ENCODE results near the gene ZNF48.
A peak's percentile ranks its signal among the peaks of the same experiment; 100 is the strongest.
"Not testable (repeated sequence)": the region's sequence is repeated elsewhere in the genome, so short reads cannot be mapped to it uniquely, and the experiment has no call there.

ZNF48 gene

DNA sequence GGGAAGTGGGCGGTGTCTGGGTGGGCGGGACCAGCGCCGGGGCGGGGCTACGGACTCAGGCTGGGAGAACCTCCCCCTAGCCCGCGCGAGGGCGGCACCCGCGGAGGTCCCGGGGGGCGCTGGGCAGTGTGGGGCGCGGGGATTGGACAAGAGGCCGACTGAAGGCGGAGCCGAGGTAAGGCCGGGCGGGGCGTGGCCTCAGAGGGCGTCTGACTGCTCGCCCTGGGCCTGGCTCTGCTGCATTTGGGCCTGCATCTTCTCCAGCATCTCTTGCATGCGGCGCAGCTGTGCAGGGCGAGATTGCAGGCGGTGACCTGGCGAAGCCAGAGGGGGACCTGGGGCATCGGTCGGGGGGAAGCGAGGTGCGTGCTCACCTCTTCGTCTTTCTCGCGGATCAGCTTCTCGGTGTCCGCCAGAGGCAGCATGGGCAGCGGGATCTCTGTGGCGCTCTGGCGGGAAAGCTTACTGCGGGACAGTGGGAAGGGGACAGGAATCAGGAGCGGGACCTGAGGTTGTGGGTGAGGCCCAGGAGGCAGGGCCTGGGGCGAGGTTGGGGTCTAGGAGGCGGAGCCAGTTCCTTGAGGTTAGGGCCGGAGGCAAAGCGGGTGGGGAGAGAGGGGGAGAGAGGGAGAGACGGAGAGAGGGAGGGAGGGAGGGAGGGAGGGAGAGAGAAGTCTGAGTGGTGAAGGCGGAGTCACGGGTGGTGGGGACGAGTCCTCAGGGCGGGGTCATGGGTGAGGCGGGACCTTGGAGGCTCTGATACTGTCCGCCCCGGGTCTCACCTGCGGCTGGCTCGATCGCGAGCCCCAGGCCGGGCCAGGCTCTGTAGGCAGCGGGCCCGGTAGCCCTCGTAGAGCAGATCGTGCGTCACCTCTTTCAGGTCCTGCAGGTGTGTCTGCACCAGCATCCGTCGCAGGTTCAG lies 16.7 kb upstream of the ZNF48 start:
- DNase-seq (ENCODE audit: low read depth): peak; percentile 98

GRCh38 chr16:30379158-30379783 lies 15.9 kb upstream of the ZNF48 start:
- DNase-seq (ENCODE audit: low read depth): no peak

- DNase-seq (ENCODE audit: low read depth): no peak
Measured at GRCh38 chr16:30380072-30380802, 15.0 kb upstream of the ZNF48 start.

GRCh38 chr16:30380803-30381208 lies 14.4 kb upstream of the ZNF48 start:
- no peak for DNase-seq (ENCODE audit: low read depth)

- no peak for DNase-seq (ENCODE audit: low read depth)
Measured at GRCh38 chr16:30381291-30382041, 13.8 kb upstream of the ZNF48 start.

GRCh38 chr16:30382111-30382881 lies 12.9 kb upstream of the ZNF48 start, which contains the start of gene SEPTIN1:
Gene SEPTIN1, minus strand, starts transcription at chr16:30382561. Its CDS starts 19 bp downstream, at chr16:30382542.
- DNase-seq (ENCODE audit: low read depth): peak; percentile 62

- DNase-seq (ENCODE audit: low read depth): no peak
Measured at GRCh38 chr16:30383521-30383920, 11.7 kb upstream of the ZNF48 start.

DNA sequence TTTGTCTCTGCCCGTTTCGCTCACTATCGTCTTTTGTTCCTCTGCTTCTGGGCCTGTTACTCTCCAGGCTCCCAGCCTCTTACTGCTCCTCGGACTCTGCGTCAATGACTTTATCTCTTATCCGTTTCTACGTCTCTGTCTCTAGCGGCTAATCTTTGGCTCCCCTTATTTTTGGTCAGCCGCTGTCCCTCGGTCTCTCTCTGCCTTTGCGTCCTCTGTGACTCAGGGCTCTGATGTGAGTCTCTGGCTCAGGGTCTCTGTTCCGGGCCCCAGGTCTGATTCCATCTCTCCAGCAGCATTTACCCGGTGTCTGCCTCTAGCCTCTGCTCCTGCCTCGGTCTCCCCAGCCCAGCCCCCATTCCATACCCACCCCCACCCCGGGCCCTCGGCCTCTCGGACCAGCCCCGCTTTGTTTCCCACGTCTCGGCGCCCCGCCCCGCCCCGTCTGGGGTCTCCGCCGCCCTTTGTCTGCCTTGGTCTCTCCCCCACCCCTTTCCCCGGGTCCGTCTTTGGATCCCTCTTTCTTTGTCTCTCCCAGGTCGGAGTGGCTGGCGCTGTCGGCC lies 547 bp upstream of the ZNF48 start:
- DNase-seq (ENCODE audit: low read depth): no peak

DNA sequence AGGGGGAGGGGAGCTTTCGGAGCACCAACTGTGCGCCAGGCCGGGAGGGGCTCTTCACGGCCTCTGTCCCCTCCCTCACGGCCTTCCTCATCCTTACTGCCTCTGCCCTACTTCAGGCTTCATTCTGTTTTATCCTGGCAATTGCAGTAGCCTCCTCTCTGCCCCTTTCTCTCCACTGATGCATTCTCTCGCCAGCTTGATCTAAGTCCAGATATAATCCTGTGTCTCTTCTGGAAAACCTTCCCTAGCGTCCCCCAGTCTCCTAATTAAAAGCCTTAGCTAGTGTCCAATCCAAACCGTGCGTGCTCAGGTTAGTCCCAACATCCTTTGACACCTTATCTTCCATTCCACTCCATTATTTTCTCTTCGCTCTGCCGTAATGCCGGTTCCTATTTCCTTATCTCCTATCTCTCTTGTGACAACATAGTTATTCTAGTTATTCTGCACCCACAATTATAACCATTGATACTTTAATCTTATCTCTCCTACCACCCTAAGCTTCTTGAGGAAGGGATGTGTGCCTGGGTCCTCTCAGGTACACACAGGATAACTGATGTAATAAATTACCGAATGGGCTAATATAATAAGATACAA lies 869 bp downstream of the ZNF48 start:
- DNase-seq (ENCODE audit: low read depth): no peak

DNA sequence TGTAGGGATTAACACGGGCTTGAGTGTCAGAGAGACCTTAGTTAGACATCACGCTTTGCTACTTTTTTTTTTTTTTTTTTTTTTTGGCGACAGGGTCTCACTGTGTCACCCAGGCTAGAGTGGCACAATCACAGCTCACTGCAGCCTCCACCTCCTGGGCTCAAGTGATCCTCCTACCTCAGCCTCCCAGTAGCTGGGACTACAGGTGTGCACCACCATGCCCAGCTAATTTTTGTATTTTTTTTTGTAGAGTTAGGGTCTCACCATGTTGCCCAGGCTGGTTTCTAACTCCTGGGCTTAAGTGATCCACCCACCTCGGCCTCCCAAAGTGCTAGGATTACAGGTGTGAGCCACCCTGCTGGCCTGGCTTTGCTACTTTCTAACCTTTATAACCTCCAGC lies 1.4 kb downstream of the ZNF48 start:
- not testable (repeated sequence) for DNase-seq (ENCODE audit: low read depth)

DNA sequence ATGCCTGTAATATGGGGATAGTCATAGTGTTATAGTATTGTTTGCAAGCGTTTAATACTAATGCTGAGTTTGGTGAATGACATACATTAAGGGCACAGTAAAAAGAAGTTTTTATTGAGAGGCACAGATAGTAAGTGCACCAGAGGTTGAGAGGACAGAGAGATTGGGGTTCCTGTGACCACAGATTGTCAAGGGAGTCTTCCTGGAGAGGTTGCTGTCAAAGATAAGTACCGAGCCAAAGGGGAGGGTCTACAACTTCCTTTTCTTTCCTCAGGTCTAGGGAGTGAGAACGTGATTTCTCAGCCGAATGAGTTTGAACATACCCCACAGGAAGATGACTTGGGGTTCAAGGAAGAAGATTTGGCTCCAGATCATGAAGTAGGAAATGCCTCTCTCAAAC lies 1.8 kb downstream of the ZNF48 start:
- DNase-seq (ENCODE audit: low read depth): no peak

- no peak for DNase-seq (ENCODE audit: low read depth)
Measured at GRCh38 chr16:30397776-30398660, 2.8 kb downstream of the ZNF48 start.

DNA sequence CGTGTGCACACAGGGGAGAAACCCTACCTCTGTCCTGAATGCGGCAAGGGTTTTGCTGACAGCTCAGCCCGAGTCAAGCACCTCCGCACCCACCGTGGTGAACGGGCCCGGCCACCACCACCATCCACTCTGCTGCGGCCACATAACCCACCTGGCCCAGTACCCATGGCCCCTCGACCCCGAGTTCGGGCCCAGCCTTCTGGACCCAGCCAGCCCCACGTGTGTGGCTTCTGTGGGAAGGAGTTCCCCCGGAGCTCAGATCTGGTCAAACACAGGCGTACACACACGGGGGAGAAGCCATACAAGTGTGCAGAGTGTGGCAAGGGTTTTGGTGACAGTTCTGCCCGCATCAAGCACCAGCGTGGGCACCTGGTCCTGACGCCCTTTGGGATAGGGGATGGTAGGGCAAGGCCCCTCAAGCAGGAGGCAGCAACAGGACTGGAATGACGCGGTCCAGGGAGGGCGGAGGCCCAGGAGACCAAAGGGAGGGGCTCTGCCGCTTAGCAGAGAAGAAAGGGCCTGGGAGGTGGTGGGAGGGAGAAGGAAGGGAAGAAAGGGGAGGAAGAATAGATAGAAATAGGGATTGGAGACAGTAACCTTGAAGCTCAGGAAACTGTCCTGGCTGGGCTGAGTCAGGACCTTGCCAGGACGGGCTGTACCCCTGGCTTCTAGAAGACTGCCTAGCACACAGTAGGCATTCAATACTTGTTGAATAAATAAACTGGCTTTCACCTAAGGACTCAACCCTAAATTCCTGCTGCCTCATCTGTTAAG lies 3.6 kb downstream of the ZNF48 start:
- no peak for DNase-seq (ENCODE audit: low read depth)

DNA sequence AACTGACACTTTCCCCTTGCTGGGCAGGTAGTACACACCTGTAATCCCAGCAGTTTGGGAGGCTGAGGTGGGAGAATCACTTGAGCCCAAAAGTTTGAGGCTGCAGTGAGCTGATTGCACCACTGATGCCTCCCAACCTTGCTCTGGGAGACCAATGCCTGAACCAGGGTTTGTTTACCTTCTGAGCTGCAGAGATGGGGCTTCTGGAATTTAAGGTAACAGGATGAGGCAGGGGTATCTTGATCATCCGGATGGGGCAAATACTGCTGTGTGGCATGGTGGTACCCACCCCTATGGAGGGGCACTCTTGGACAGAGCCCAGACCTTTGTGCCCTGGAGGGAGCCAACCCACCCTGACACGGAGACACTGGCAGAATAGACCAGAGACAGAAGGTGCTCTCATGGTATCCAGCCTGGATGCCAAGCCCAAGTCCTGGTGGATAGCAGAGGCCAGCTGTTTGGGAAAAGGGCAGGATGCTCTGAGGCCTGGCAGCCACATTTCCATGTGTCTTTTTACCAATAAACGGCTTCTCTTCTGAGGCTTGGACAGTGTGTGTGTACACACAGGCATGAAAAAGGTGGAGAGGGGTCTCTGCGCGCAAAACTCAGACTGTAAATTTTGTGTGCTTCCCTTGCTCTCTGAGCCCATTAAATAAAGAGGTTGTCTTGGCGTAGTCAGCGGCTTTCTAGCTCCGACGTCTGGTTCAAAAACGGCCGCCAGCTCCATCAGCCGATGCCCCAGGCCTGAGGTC lies 4.4 kb downstream of the ZNF48 start:
- DNase-seq (ENCODE audit: low read depth): no peak

GRCh38 chr16:30401768-30402425 lies 6.7 kb downstream of the ZNF48 start:
- DNase-seq (ENCODE audit: low read depth): no peak

DNA sequence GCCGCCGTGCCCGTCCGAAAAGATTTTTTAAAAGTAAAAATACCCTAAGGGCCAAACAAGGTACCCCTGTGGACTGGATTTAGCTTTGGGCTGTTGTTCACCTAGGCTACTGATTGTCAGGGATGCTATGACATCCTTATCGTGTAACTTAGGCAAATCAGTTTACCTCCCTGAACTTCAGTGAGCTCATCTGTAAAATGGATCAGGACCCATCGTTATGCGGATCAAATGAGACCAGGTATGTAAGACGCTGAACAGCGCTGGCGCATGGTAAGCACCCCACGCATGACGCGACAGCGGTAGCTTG lies 11.5 kb downstream of the ZNF48 start:
- DNase-seq (ENCODE audit: low read depth): no peak

DNA sequence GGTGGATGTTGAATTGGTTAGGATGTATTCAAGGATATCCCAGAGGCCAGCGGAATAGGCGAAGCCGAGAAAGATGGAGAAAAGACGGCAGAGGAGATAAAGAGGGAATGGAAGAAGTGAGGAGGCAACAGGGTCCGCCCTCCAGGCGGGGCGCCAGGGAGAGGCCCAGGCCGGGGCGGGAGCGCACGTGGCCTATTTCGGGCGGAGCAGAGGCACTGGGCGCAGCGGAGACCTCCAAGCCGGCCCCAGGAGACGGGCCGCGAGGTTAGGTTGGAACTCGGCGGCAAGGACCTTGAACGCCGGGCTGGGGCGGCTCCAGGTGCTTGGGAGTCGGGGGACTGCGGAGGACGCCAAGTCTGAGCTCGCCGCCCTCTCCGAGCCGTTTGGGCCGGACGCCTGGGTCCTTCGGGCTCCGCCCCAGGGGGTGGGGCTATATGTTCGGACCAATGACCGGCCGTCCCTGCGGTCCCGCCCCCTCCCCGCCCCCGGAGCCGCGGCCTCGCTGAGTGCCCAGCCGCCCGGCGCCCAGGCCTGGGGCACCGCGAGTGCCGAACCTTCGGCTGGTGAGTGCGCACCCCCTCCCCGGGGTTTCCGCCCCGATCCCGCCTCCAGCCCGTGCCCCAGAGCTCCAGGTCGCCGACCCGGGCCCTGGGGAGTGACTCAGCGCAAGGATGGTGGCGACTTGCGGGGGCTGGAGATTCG lies 12.0 kb downstream of the ZNF48 start, which contains the start of gene ZNF771:
Gene ZNF771 (plus strand): TSS at position 505 of the 702 bp plus-strand sequence. CDS start 448 bp downstream, outside the sequence.
- DNase-seq (ENCODE audit: low read depth): peak; percentile 80
